H7 (cell line): ENCODE results near the gene CIT. TPM values are rescaled to one million over a fixed set of nuclear protein-coding genes. Genes with fewer than 3 reads are reported as not detected.

ENCODE experiments used
- DNase-seq: peaks from one replicate; pipeline ENCODE4 v3.0.0; 2012
- H3K27me3 ChIP-seq: 2 replicates; pipeline ENCODE4 v1.6.0; 2011; ENCODE audit warnings: mild to moderate bottlenecking, low read length; ENCODE audit not compliant: control insufficient read depth, insufficient read depth
- H3K36me3 ChIP-seq: replicated peaks from 2 replicates; pipeline ENCODE4 v1.5.1; 2011; ENCODE audit warnings: low read length; ENCODE audit not compliant: control insufficient read depth, insufficient read depth
- H3K4me3 ChIP-seq: 2 replicates; pipeline ENCODE4 v1.5.1; 2011; ENCODE audit warnings: low read depth, mild to moderate bottlenecking, control low read depth, low read length, moderate library complexity; ENCODE audit not compliant: insufficient read depth
- total RNA-seq: library from RNA; depleted of rRNA; stranded (reverse); fragments of >200 nt; shearing (Covaris generic); gene quantifications from 2 replicates; pipeline ENCODE4 v1.2.3, GENCODE V29; 2014

The CIT gene
- total RNA-seq, 1 experiment from 2014 or later, result 23.8 TPM

- no peak overlapping the region for H3K4me3 ChIP-seq
- no peak for DNase-seq
- no peaks in the 10 kb centered on the region for H3K27me3 ChIP-seq
- no peaks in the 10 kb centered on the region for H3K36me3 ChIP-seq
Measured at GRCh38 chr12:119883237-119883636, 6.1 kb upstream of the CIT start.

GRCh38 chr12:119877639-119877948, 474 bp upstream of the CIT start:
- Histone ChIP-seq H3K27me3 (no peaks in the 10 kb centered on the region), H3K4me3 (peak overlapping the region; percentile 41), H3K36me3 (peaks cover 4% of the 10 kb centered on the region)
- DNase-seq, result no peak

GRCh38 chr12:119870457-119870856, 6.7 kb downstream of the CIT start:
- Histone ChIP-seq H3K27me3 (no peaks in the 10 kb centered on the region), H3K36me3 (peaks cover 43% of the 10 kb centered on the region), H3K4me3 (no peak overlapping the region)
- no peak for DNase-seq

- H3K4me3 ChIP-seq, result no peak overlapping the region
- peaks cover 43% of the 10 kb centered on the region for H3K36me3 ChIP-seq
- no peaks in the 10 kb centered on the region for H3K27me3 ChIP-seq
- DNase-seq, result no peak
Measured at GRCh38 chr12:119869720-119870119, 7.4 kb downstream of the CIT start.

GRCh38 chr12:119868992-119869391, 8.1 kb downstream of the CIT start:
- peaks cover 42% of the 10 kb centered on the region for H3K36me3 ChIP-seq
- no peak for DNase-seq
- H3K4me3 ChIP-seq, result no peak overlapping the region
- H3K27me3 ChIP-seq, result no peaks in the 10 kb centered on the region

- DNase-seq, result no peak
Measured at GRCh38 chr12:119864591-119864990, 12.5 kb downstream of the CIT start.

GRCh38 chr12:119859241-119859640, 17.9 kb downstream of the CIT start:
- H3K27me3 ChIP-seq, result no peaks in the 10 kb centered on the region
- DNase-seq, result no peak
- no peak overlapping the region for H3K4me3 ChIP-seq
- peaks cover 8% of the 10 kb centered on the region for H3K36me3 ChIP-seq

More at GRCh38 chr12:119864591-119864990, 12.5 kb downstream of the CIT start:
- H3K36me3 ChIP-seq, result peaks cover 28% of the 10 kb centered on the region
- H3K4me3 ChIP-seq, result no peak overlapping the region
- H3K27me3 ChIP-seq, result no peaks in the 10 kb centered on the region

GRCh38 chr12:119857041-119857591, 20.0 kb downstream of the CIT start:
- Histone ChIP-seq H3K4me3 (no peak overlapping the region), H3K27me3 (no peaks in the 10 kb centered on the region), H3K36me3 (peaks cover 8% of the 10 kb centered on the region)
- no peak for DNase-seq

GRCh38 chr12:119850330-119850729, 26.8 kb downstream of the CIT start:
- H3K36me3 ChIP-seq, result peaks cover 6% of the 10 kb centered on the region
- DNase-seq, result no peak
- no peak overlapping the region for H3K4me3 ChIP-seq
- no peaks in the 10 kb centered on the region for H3K27me3 ChIP-seq

- peaks cover 5% of the 10 kb centered on the region for H3K36me3 ChIP-seq
- DNase-seq, result no peak
- H3K27me3 ChIP-seq, result no peaks in the 10 kb centered on the region
- H3K4me3 ChIP-seq, result no peak overlapping the region
Measured at GRCh38 chr12:119843100-119843499, 34.0 kb downstream of the CIT start.

GRCh38 chr12:119842380-119842779, 34.7 kb downstream of the CIT start:
- Histone ChIP-seq H3K4me3 (no peak overlapping the region), H3K27me3 (no peaks in the 10 kb centered on the region), H3K36me3 (peaks cover 5% of the 10 kb centered on the region)
- no peak for DNase-seq

- H3K27me3 ChIP-seq, result no peaks in the 10 kb centered on the region
- no peak overlapping the region for H3K4me3 ChIP-seq
- no peak for DNase-seq
- H3K36me3 ChIP-seq, result peaks cover 5% of the 10 kb centered on the region
Measured at GRCh38 chr12:119841433-119842210, 35.5 kb downstream of the CIT start.

GRCh38 chr12:119840582-119840981, 36.5 kb downstream of the CIT start:
- Histone ChIP-seq H3K27me3 (no peaks in the 10 kb centered on the region), H3K4me3 (no peak overlapping the region), H3K36me3 (peaks cover 5% of the 10 kb centered on the region)
- DNase-seq, result no peak

GRCh38 chr12:119840168-119840567, 37.0 kb downstream of the CIT start:
- no peaks in the 10 kb centered on the region for H3K27me3 ChIP-seq
- H3K4me3 ChIP-seq, result no peak overlapping the region
- no peak for DNase-seq
- peaks cover 5% of the 10 kb centered on the region for H3K36me3 ChIP-seq

GRCh38 chr12:119838826-119839600, 38.1 kb downstream of the CIT start:
- no peak overlapping the region for H3K4me3 ChIP-seq
- peaks cover 5% of the 10 kb centered on the region for H3K36me3 ChIP-seq
- DNase-seq, result no peak
- H3K27me3 ChIP-seq, result no peaks in the 10 kb centered on the region
